HEK293T (cell line): ENCODE measurements around the gene SSTR4.

Experiments used
- CTCF ChIA-PET: fragments of 350-600 bp; formaldehyde crosslinking; extraction: SDS; loops from one replicate; lab custom pipeline; 2021; ENCODE audit warnings: antibody characterized with exemption, inconsistent platforms; lab: Yijun Ruan, JAX
- POLR2A ChIA-PET: fragments of 350-600 bp; formaldehyde crosslinking; extraction: SDS; loops from one replicate; lab custom pipeline; 2020; ENCODE audit warnings: antibody characterized with exemption, inconsistent platforms; lab: Yijun Ruan, JAX
- DNase-seq: peaks from one replicate; pipeline ENCODE4 v3.0.0; 2012; ENCODE audit warnings: mixed read lengths; ENCODE audit errors: extremely low spot score
- ARNT ChIP-seq: fragments of 450-650 bp; IDR thresholded peaks from 2 replicates; pipeline ENCODE4 v1.6.1; 2017; ENCODE audit warnings: mild to moderate bottlenecking
- BHLHE40 ChIP-seq: fragments of 450-650 bp; IDR thresholded peaks from 2 replicates; pipeline ENCODE4 v1.6.1; 2016; ENCODE audit warnings: mild to moderate bottlenecking, moderate library complexity, borderline replicate concordance
- CTBP1 ChIP-seq: fragments of 450-650 bp; IDR thresholded peaks from 2 replicates; pipeline ENCODE4 v1.6.1; 2016; ENCODE audit warnings: borderline replicate concordance
- ELF4 ChIP-seq: fragments of 450-650 bp; IDR thresholded peaks from 2 replicates; pipeline ENCODE4 v1.6.1; 2017; ENCODE audit warnings: antibody characterized with exemption
- FOXA1 ChIP-seq: fragments of 450-650 bp; IDR thresholded peaks from 2 replicates; pipeline ENCODE4 v1.6.1; 2016; ENCODE audit warnings: mild to moderate bottlenecking
- FOXK2 ChIP-seq: fragments of 450-650 bp; IDR thresholded peaks from 2 replicates; pipeline ENCODE4 v1.6.1; 2016; ENCODE audit warnings: mild to moderate bottlenecking
- FOXM1 ChIP-seq: fragments of 450-650 bp; IDR thresholded peaks from 2 replicates; pipeline ENCODE4 v1.6.1; 2017; ENCODE audit warnings: mild to moderate bottlenecking, borderline replicate concordance
- HDGF ChIP-seq: fragments of 450-650 bp; IDR thresholded peaks from 2 replicates; pipeline ENCODE4 v1.6.1; 2017; ENCODE audit warnings: antibody characterized with exemption, borderline replicate concordance
- L3MBTL2 ChIP-seq: fragments of 450-650 bp; conservative IDR thresholded peaks from 2 replicates; pipeline ENCODE4 v1.6.1; 2016; ENCODE audit warnings: mild to moderate bottlenecking
- LEF1 ChIP-seq: fragments of 450-650 bp; IDR thresholded peaks from 2 replicates; pipeline ENCODE4 v1.6.1; 2017; ENCODE audit warnings: mild to moderate bottlenecking, borderline replicate concordance
- NFRKB ChIP-seq: fragments of 450-650 bp; IDR thresholded peaks from 2 replicates; pipeline ENCODE4 v1.6.1; 2016; ENCODE audit warnings: mild to moderate bottlenecking, moderate library complexity
- SP1 ChIP-seq: fragments of 450-650 bp; IDR thresholded peaks from 2 replicates; pipeline ENCODE4 v1.6.1; 2017
- SUZ12 ChIP-seq: fragments of 450-650 bp; IDR thresholded peaks from 2 replicates; pipeline ENCODE4 v1.6.1; 2016; ENCODE audit warnings: mild to moderate bottlenecking
- TARDBP ChIP-seq: fragments of 450-650 bp; IDR thresholded peaks from 2 replicates; pipeline ENCODE4 v1.6.1; 2016
- ZNF384 ChIP-seq: fragments of 450-650 bp; IDR thresholded peaks from 2 replicates; pipeline ENCODE4 v1.6.1; 2016
- TF ChIP-seq, protein P1 (sequence below): fragments of 450-650 bp; IDR thresholded peaks from 2 replicates; pipeline ENCODE4 v1.6.1; 2016

Gene SSTR4

DNA sequence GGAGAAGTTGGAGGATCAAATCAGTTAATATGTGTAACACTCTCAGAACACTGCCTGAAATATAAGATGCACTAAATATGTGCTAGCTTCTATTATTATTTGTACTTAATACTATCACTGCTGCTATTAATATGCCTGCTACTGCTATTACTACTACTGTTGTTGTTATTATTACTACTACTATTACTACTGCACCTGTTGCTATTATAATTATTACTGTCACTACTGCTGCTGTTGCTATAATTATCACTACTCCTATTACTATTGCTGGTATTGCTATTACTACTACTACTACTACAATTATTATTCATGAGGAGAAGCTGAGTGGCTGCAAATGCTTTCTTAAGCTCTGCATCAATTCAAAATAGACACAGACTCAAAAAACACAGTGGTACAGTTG is 16.7 kb upstream of the SSTR4 start:
- CTCF ChIA-PET, result no interaction called here
- TF ChIP-seq CTBP1, result no peak
- no peak for TF ChIP-seq FOXM1
- no peak for TF ChIP-seq BHLHE40
- no peak for TF ChIP-seq FOXK2
- TF ChIP-seq LEF1, result no peak
- TF ChIP-seq FOXA1, result no peak
- no peak for TF ChIP-seq TARDBP
- no peak for TF ChIP-seq SUZ12
- no peak for TF ChIP-seq ARNT
- TF ChIP-seq ELF4, result no peak
- no peak for TF ChIP-seq NFRKB
- no peak for TF ChIP-seq L3MBTL2
- TF ChIP-seq ZNF384, result no peak
- TF ChIP-seq, protein P1, sequence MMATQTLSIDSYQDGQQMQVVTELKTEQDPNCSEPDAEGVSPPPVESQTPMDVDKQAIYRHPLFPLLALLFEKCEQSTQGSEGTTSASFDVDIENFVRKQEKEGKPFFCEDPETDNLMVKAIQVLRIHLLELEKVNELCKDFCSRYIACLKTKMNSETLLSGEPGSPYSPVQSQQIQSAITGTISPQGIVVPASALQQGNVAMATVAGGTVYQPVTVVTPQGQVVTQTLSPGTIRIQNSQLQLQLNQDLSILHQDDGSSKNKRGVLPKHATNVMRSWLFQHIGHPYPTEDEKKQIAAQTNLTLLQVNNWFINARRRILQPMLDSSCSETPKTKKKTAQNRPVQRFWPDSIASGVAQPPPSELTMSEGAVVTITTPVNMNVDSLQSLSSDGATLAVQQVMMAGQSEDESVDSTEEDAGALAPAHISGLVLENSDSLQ, result no peak
- TF ChIP-seq HDGF, result no peak
- TF ChIP-seq SP1, result no peak
- POLR2A ChIA-PET, result no interaction called here
- no peak for DNase-seq

DNA sequence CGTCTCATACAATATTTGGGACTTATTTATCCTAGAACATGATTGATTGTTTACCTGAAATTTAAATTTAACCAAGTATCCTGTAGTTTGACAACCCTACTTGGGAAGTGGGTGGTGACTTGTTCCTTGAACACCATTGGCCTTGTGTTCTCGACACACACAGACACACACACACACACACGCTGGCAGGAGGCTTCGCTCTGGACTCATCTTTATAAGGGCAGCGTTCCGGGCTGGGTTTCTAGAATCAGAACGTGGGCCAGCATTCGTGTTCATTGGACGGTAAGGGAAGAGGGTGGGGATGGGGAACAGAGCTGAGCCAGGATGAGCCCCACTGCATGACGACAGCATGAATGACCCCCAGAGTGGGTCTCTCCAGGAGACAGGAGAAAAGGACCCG is 16.2 kb upstream of the SSTR4 start:
- ChIA-PET CTCF (no interaction called here), POLR2A (no interaction called here)
- DNase-seq, result no peak
- no peak for TF ChIP-seq NFRKB
- TF ChIP-seq ARNT, result no peak
- TF ChIP-seq, protein P1, result no peak
- no peak for TF ChIP-seq FOXA1
- no peak for TF ChIP-seq HDGF
- no peak for TF ChIP-seq SP1
- no peak for TF ChIP-seq CTBP1
- no peak for TF ChIP-seq LEF1
- no peak for TF ChIP-seq ELF4
- TF ChIP-seq FOXK2, result no peak
- no peak for TF ChIP-seq BHLHE40
- TF ChIP-seq ZNF384, result no peak

DNA sequence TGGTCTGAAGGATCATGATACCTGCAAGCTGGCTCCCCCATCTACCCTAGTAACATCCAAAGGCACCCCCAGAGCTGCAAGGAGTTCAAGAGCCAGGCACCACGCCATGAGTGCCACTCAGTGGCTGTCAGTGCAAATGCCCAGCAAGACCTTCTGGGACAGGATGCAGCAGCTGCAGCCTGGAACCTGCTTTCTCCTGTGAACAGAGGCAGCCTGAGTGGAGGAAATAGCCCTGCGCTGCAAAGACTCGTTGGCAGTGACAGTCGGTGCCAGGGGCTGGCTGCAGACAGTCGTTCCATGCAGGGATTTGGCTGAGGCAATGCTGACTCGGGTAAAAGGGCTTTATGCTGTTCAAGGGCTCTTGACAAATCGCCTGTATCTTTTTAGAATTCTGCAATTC is 15.7 kb upstream of the SSTR4 start:
- ChIA-PET POLR2A (no interaction called here), CTCF (no interaction called here)
- no peak for DNase-seq
- TF ChIP-seq SUZ12, result no peak
- TF ChIP-seq NFRKB, result no peak
- no peak for TF ChIP-seq TARDBP
- TF ChIP-seq FOXM1, result no peak
- TF ChIP-seq, protein P1, result no peak
- TF ChIP-seq ELF4, result no peak
- no peak for TF ChIP-seq HDGF
- no peak for TF ChIP-seq L3MBTL2
- TF ChIP-seq SP1, result no peak
- no peak for TF ChIP-seq ARNT
- TF ChIP-seq CTBP1, result no peak
- TF ChIP-seq LEF1, result no peak
- TF ChIP-seq ZNF384, result no peak
- no peak for TF ChIP-seq BHLHE40
- no peak for TF ChIP-seq FOXK2
- no peak for TF ChIP-seq FOXA1

DNA sequence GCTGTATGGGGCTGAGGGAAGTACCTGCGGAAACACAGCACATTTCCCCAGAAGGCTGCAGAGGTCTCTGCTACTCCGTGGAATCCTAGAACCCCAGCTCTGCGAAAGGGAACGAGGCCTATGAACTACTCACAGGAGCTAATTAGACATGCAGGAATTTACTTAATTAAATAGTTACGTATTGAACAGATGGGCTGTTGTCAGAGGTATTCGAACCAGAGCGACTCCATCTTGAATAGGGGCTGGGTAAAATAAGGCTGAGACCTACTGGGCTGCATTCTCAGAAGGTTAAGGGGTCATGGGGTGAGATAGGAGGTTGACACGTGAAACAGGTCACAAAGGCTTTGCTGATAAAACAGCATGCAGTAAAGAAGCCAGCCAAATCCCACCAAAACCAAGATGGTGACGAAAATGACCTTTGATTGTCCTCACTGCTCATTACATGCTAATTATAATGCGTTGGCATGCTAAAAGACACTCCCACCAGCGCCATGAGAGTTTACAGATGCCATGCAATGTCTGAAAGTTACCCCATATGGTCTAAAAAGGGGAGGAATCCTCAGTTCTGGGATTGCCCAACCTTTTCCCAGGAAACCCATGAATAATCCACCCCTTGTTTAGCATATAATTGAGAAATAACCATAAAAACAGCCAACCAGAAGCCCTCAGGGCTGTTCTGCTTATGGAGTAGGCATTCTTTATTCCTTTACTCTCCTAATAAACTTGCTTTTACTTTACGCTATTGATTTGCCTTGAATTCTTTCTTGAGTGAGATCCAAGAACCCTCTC is 14.7 kb upstream of the SSTR4 start:
- no peak for DNase-seq
- TF ChIP-seq FOXK2, result no peak
- TF ChIP-seq FOXA1, result no peak
- TF ChIP-seq TARDBP, result no peak
- no peak for TF ChIP-seq CTBP1
- no peak for TF ChIP-seq SUZ12
- TF ChIP-seq HDGF, result no peak
- TF ChIP-seq, protein P1, result no peak
- TF ChIP-seq FOXM1, result no peak
- TF ChIP-seq SP1, result no peak
- TF ChIP-seq ELF4, result no peak
- TF ChIP-seq ZNF384, result no peak
- no peak for TF ChIP-seq L3MBTL2
- TF ChIP-seq ARNT, result no peak
- no peak for TF ChIP-seq BHLHE40
- TF ChIP-seq NFRKB, result no peak
- TF ChIP-seq LEF1, result no peak
- ChIA-PET POLR2A (no interaction called here), CTCF (no interaction called here)

DNA sequence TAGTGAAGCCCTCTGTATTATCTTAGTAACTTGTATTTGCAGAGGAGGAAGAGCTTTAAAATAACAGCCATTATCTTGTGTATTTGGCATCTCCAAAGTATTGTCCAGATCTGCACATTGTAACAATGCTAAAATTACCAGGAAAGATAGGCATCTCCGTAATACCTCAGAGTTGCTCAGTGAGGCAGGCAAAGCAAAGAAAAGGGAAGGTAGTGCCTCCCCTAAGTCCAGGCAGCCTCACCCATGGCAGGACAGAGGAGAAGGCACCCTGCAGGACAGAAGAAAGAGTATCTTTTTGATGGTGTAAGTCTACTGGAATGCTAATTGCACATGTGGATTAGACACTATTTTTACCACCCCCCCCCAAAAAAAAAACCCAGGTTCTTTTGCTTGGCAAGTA is 13.6 kb upstream of the SSTR4 start:
- no peak for DNase-seq
- TF ChIP-seq L3MBTL2, result no peak
- no peak for TF ChIP-seq CTBP1
- no peak for TF ChIP-seq SP1
- TF ChIP-seq BHLHE40, result no peak
- no peak for TF ChIP-seq FOXM1
- TF ChIP-seq ARNT, result no peak
- TF ChIP-seq SUZ12, result no peak
- TF ChIP-seq ZNF384, result no peak
- no peak for TF ChIP-seq FOXK2
- no peak for TF ChIP-seq HDGF
- no peak for TF ChIP-seq NFRKB
- TF ChIP-seq ELF4, result no peak
- no peak for TF ChIP-seq TARDBP
- no peak for TF ChIP-seq LEF1
- no peak for TF ChIP-seq FOXA1
- TF ChIP-seq, protein P1, result no peak
- ChIA-PET CTCF (no interaction called here), POLR2A (no interaction called here)
